Hematopoietic multipotent progenitor cell treated with erythropoietin and hydrocortisone succinate and interleukin-3 and kit ligand, for 15 days (in vitro differentiated cells): ENCODE measurements around the gene JUND.

ENCODE experiments used
- DNase-seq: peaks from one replicate; pipeline ENCODE4 v3.0.0-alpha.2; 2015; ENCODE audit warnings: low spot score

Gene JUND

GRCh38 chr19:18289471-18290301 lies 8.3 kb upstream of the JUND start:
- no peak for DNase-seq

GRCh38 chr19:18287836-18288772 lies 6.7 kb upstream of the JUND start:
- DNase-seq, result no peak

- no peak for DNase-seq
These were observed 5.7 kb upstream of the JUND start for GRCh38 chr19:18286973-18287635.

GRCh38 chr19:18284712-18285360 lies 3.4 kb upstream of the JUND start:
- DNase-seq, result no peak

- DNase-seq, result no peak
These were observed 1.9 kb upstream of the JUND start for GRCh38 chr19:18283338-18283737.

GRCh38 chr19:18282788-18283141 lies 1.3 kb upstream of the JUND start:
- DNase-seq, result peak; percentile 14

GRCh38 chr19:18282021-18282787 lies 782 bp upstream of the JUND start:
- DNase-seq, result peak; percentile 55

- peak; percentile 86 for DNase-seq
These were observed 958 bp downstream of the JUND start for GRCh38 chr19:18280247-18281081.

GRCh38 chr19:18279516-18280246 lies 1.7 kb downstream of the JUND start:
- peak; percentile 98 for DNase-seq

GRCh38 chr19:18279266-18279515 lies 2.2 kb downstream of the JUND start:
- DNase-seq, result no peak

GRCh38 chr19:18278521-18279265 lies 2.7 kb downstream of the JUND start:
- DNase-seq, result peak; percentile 41

- peak; percentile 28 for DNase-seq
These were observed 6.6 kb downstream of the JUND start for GRCh38 chr19:18274781-18275356.

GRCh38 chr19:18274219-18274780 lies 7.1 kb downstream of the JUND start, which contains the start of gene IQCN:
Gene IQCN (minus strand): TSS chr19:18274452. CDS start chr19:18269478, 4,974 bp downstream.
- DNase-seq, result no peak

GRCh38 chr19:18273561-18274218 lies 7.7 kb downstream of the JUND start:
- DNase-seq, result no peak

- no peak for DNase-seq
These were observed 10.0 kb downstream of the JUND start for GRCh38 chr19:18271433-18271841.

GRCh38 chr19:18270326-18270725 lies 11.1 kb downstream of the JUND start:
- no peak for DNase-seq

GRCh38 chr19:18269070-18269723 lies 12.2 kb downstream of the JUND start:
- no peak for DNase-seq
